HT1080 (cell line): ENCODE results near the gene DDX1. TPM values are rescaled to one million over a fixed set of nuclear protein-coding genes. Genes with fewer than 3 reads are reported as not detected.

Source experiments
- DNase-seq: peaks from one replicate; pipeline ENCODE4 v3.0.0-alpha.2; 2015; ENCODE audit warnings: low read depth
- total RNA-seq: library from RNA; depleted of rRNA; stranded (reverse); fragments of >200 nt; shearing (Covaris generic); gene quantifications from 2 replicates; pipeline ENCODE4 v1.2.3, GENCODE V29; 2014

DDX1 gene
- total RNA-seq, 1 experiment from 2014 or later, result 102 TPM

DNA sequence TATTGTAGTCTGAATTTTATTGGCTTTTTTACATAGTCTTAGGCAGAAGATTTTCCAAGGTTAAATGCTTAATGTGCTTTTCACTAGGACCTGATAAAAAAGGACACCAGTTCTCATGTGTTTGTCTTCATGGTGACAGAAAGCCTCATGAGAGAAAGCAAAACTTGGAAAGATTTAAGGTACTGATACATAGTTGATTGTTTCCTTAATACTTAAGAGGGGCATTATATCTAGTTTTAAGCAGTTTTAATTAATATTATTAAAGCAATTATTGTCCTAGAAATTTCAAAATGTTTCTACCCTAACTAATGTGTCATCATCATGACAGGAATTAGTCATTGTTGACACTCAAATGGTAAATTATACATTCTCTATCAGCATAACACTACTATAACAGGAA is 35.3 kb downstream of the DDX1 start:
- no peak for DNase-seq

GRCh38 chr2:15627817-15628684 is 36.4 kb downstream of the DDX1 start:
- DNase-seq, result no peak

DNA sequence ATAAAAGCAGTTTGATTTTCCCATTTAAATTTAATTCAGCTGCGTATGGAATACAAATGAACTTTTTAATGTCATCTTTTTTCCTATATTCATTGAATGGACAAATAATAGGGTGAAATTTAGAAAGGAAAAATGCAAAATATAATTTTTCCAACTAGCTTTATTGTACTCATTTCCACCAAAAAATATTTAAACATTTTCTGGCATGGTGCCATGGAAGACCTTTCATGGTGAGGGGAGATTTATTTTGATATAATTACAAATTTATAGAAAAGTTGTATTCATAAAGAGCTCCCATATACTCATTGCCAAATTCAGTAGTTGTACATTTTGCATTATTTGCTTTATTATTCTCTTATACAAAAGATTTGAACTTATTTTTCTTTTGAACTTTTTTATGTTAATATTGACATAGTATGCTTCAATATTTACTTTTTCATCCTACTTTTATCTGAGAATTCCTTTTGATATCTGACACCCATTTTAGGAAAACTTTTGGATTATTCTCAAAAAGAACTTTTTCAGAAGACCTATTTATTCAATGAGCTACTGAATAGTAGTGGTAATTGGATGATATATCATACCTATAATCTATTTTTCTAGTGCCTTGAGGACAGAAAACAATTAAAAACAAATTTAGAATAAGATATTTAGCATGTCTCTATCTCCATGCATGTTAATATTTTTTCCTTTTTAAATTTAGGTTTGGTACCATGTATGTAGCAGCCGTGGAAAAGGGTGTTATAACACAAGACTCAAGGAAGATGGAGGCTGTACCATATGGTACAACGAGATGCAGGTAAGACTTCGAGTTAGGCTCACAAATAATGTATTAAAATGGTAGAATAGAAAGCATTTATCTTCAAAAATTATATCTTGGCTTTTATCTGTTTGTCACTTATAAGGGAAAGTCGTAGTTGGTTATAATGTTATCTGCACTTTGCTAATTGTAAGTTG is 37.5 kb downstream of the DDX1 start:
- DNase-seq, result no peak

DNA sequence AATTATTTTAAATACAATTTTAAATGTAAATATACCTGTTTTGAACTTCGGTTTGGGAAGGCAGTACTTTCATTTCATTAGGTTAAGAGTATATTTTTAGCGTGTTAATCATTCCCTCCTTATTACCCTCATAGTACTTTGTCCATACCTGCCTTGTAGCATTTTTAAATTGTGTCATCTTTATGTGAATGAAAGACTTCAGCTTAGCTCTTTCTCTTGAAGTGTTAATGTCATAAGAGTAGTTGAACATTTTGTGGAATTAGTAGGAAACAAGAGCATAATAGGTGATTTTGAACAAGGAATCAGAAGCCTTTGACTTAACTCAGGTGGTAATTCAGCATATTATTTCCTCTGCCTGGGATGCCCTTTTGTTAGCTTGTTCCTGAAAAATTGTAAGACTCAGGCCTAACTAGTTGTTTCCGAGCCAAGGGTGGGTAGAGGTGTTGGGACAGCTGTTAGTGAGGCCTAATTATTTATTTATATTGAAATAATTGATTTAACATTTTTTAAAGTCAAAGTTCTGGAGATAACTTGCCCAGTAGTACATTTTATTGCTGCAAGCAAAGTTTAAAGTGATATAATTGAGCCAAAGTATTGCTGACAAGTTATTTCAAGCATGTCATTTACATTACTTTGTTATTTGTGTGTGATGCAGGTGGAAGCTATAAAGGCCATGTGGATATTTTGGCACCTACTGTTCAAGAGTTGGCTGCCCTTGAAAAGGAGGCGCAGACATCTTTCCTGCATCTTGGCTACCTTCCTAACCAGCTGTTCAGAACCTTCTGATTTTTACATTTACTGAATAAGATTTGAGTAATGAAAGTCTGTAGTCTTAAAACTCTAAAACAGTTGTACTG is 38.7 kb downstream of the DDX1 start:
- DNase-seq, result no peak

DNA sequence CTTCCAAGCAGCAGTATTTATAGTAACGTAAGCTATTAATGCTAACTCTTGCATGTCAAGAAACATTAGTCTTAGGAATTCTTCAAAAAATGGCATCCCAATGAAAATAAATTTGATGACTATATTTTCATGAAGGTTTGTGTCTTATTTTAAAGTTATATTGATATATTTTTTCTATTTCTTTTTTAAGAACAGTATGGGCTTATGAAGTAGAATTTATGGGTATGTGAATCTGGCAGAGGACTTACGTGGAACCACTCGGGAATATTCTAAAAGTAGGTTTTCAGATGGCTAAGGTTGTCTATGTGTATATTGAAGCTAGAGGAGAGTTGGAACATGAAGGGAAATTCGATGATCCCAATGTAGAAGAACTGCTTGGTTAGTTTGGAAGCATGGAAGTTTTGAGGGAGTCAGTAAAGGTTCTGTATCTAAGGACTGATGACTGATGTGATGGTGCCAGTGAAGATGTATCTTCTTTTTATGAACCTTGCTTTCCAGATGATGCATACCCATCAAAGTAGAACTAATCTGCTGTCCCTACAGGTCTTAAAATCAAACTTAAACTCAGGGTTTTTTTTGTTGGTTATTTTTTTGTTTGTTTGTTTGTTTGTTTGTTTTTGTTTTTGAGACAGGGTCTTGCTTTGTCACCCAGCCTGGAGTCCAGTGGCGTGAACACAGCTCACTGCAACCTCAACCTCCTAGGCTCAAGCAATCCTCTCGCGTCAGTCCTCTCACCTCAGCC is 39.5 kb downstream of the DDX1 start:
- DNase-seq, result no peak

DNA sequence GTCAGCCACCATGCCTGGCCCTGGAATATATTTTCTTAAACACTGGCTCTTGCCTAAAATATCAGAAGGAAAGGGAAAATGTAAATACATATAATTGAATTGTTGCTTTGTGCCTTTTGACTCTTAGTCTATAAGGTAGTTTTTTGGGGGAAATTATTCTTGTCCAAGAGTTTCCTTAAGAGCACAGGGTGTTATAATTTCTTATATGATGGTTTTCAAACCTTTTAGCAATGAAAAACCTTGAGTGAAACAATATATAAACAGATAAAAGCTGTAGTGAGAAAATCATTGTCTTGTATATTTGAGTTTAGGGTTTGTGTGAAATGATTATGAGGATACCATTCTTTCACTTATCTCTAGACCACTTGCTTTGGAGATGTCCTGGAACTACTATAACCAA is 40.2 kb downstream of the DDX1 start:
- DNase-seq, result no peak

GRCh38 chr2:15633043-15633970 is 41.6 kb downstream of the DDX1 start:
- DNase-seq, result no peak

DNA sequence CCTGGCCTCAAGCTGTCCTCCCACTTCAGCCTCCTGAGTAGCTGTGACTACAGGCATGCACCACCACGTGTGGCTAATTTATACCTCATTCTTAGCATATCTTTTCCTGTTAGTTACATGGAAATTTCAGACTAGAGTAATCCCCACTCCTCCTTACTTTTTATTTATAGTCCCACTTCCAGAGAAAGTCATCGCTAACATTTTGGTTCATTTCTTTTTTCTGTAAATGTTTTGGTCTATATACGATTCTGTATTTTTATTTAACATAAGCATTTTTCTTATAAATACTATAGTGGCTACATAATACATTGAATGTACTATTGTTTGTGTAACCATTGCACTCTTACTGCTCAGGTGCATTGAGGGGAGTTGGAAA is 42.3 kb downstream of the DDX1 start:
- no peak for DNase-seq

- DNase-seq, result no peak
These were observed 43.3 kb downstream of the DDX1 start for GRCh38 chr2:15634846-15635490.

GRCh38 chr2:15636972-15637785 is 45.5 kb downstream of the DDX1 start:
- DNase-seq, result peak; percentile 60

GRCh38 chr2:15638720-15639119 is 47.1 kb downstream of the DDX1 start:
- peak; percentile 28 for DNase-seq

DNA sequence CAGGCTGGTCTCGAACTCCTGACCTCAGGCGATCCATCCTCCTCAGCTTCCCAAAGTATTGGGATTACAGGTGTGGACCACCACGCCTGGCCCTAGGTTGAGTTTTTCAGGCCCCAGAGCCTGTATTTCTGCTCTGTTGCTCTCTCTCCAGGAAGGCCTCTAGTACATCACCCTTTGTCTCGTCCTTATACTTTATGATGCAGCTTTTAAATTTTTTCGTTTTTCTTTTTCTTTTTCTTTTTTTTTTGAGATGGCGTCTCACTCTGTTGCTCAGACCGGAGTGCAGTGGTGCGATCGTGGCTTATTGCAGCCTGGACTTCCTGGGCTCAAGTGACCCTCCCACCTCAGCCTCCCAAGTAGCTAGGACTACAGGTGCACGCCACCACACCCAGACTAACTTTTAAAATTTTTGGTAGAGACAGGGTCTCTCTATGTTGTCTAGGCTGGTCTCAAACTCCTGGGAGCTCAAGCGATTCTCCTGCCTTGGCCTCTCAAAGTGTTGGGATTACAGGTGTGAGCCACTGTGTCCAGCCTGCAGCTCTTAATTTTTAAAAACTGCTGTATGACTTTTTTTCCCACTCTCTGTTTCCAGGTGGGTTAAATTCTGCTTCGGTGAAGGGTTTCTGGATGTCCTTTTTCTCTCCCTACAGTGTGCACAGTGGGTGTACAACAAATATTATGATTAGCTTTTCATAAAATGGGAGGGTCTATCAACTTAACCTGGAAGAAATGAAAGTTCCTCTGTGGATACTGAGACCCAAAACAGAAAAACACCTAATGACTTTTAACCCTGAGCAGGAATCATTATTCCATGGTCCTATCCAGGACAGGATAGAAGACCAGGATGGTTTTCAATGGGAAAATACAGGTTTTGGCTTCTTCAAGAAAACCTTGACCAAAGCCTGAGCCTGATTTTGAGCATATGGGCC is 47.9 kb downstream of the DDX1 start:
- DNase-seq, result no peak

DNA sequence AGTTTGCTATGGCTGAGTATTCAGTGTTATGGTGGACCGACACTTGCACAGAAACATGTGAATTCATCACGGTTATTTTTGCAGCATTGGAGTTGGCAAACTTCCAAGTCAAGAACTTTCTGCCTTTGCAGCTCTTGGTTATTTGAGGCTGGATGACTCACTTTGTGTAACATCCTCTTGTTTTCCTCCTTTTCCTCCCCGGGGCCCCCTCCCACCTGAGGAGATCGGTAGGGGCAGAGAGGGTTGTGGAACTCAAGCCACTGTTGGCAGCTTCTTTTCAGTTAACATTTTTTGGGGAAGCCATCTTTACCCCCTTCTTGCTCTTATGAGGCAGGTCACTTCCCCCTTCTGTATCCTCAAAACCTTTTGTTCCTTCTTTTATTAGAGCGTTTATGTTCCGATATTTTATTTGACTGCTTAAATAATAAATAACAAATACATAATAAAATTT is 48.6 kb downstream of the DDX1 start:
- peak; percentile 90 for DNase-seq

GRCh38 chr2:15640784-15641183 is 49.1 kb downstream of the DDX1 start:
- no peak for DNase-seq

- no peak for DNase-seq
These were observed 49.9 kb downstream of the DDX1 start for GRCh38 chr2:15641530-15641982.

GRCh38 chr2:15642011-15642814 is 50.5 kb downstream of the DDX1 start:
- no peak for DNase-seq
